ENCODE results near the gene LBH. TPM values are rescaled to one million over a fixed set of nuclear protein-coding genes. Genes with fewer than 3 reads are reported as not detected.
"Not testable (repeated sequence)": the region's sequence is repeated elsewhere in the genome, so short reads cannot be mapped to it uniquely, and the experiment has no call there.

The LBH gene
- total and polyA plus RNA-seq, 5 donors, result 12.4 to 31.3 (median 23.0) TPM

GRCh38 chr2:30269114-30269770 is 37.9 kb downstream of the LBH start:
- intact Hi-C loops (cut with DNase I); ATAC-seq; H3K9me3 ChIP-seq (ENCODE audit: control insufficient read depth, low read length); H3K4me3 ChIP-seq (ENCODE audit: low read length); H3K27ac ChIP-seq (ENCODE audit: low read length); H3K27me3 ChIP-seq (ENCODE audit: control insufficient read depth, insufficient read depth); DNase-seq: not testable (repeated sequence)
- H3K4me1 ChIP-seq (ENCODE audit: control insufficient read depth, insufficient read depth, low read length), result peaks cover 15% of the 10 kb centered on the region
- WGBS, result 97% methylated on average over 16 of the region's 16 CpGs

DNA sequence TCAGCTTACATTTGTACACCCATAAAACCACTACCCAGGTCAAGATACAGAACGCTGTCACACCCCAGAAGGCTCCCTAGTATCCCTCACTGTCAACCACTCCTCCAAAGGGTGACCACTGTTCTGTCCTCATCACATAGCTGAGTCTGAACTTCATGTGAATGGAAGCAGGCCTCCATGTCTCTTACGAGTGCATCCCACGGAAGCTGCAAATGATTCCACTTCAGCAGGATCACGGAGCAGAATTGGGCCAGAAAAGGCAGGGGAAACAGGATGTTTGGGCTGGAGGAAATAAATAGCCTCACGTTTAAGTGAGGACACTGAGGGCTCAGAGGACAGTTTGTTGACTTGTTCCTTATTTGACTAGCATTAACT is 38.4 kb downstream of the LBH start:
- Histone ChIP-seq H3K4me3 (ENCODE audit: low read length) (no peak overlapping the region), H3K27me3 (ENCODE audit: control insufficient read depth, insufficient read depth) (no peaks in the 10 kb centered on the region), H3K4me1 (ENCODE audit: control insufficient read depth, insufficient read depth, low read length) (peaks cover 15% of the 10 kb centered on the region), H3K9me3 (ENCODE audit: control insufficient read depth, low read length) (no peaks in the 10 kb centered on the region), H3K27ac (ENCODE audit: low read length) (no peak overlapping the region)
- no peak for DNase-seq
- WGBS, result 73% methylated on average over 5 of the region's 5 CpGs
- no peak for ATAC-seq
- intact Hi-C loops (cut with DNase I), result no loop called here

DNA sequence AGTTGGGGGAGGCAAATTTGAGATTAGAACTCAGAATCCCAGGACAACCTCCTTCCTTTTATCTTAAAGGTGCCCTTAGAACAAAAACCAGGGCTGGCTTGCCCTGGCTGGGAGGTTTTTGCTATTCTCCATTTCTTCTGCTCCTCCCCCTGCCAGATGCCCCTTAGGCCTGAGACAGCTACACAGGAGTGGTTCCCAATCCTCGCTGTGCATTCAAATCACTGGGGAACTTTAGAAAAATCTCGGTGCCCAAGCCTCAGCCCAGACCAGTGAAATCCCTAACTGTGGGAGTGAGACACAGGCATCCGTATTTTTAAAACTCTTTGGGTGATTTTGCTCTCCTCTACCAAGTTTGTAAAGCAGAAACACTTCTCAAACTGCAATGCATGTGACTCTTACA is 38.8 kb downstream of the LBH start:
- H3K4me1 ChIP-seq (ENCODE audit: control insufficient read depth, insufficient read depth, low read length), result peaks cover 15% of the 10 kb centered on the region
- intact Hi-C loops (cut with DNase I), result no loop called here
- DNase-seq, result no peak

DNA sequence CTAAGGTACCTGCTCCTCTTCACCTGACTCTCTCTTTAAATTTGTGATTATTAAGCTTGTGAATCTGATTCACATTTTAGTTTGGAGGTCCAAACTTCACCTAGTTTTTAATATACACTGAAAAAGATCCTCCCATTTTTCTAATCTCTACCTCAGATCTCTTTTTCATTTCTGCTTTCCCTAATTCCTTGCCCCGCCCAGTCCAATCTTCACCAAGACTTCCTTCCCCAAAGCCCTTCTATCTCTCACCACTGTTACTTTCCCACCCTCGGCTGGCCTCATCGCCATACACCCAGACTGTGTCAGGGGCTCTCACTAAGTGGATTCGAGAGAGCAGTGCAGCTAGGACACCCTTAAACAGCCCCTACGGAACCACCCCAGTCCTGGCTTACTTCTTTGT is 40.0 kb downstream of the LBH start:
- intact Hi-C loops (cut with DNase I), result no loop called here
- Histone ChIP-seq H3K4me1 (ENCODE audit: control insufficient read depth, insufficient read depth, low read length) (peaks cover 12% of the 10 kb centered on the region), H3K27me3 (ENCODE audit: control insufficient read depth, insufficient read depth) (no peaks in the 10 kb centered on the region), H3K9me3 (ENCODE audit: control insufficient read depth, low read length) (no peaks in the 10 kb centered on the region), H3K27ac (ENCODE audit: low read length) (no peak overlapping the region), H3K4me3 (ENCODE audit: low read length) (no peak overlapping the region)
- DNase-seq (no peak), ATAC-seq (no peak)
- WGBS, result 93% methylated on average over 5 of the region's 5 CpGs

More for the DNA sequence above, 38.8 kb downstream of the LBH start:
- Histone ChIP-seq H3K4me3 (ENCODE audit: low read length) (no peak overlapping the region), H3K27me3 (ENCODE audit: control insufficient read depth, insufficient read depth) (no peaks in the 10 kb centered on the region), H3K9me3 (ENCODE audit: control insufficient read depth, low read length) (no peaks in the 10 kb centered on the region), H3K27ac (ENCODE audit: low read length) (no peak overlapping the region)
- no peak for ATAC-seq
- WGBS, result 88% methylated on average over 3 of the region's 3 CpGs

GRCh38 chr2:30272286-30272685 is 41.0 kb downstream of the LBH start:
- 95% methylated on average over 8 of the region's 8 CpGs for WGBS
- intact Hi-C loops (cut with DNase I), result no loop called here

GRCh38 chr2:30272761-30273573 is 41.6 kb downstream of the LBH start:
- ATAC-seq (no peak), DNase-seq (no peak)
- peaks cover 11% of the 10 kb centered on the region for H3K4me1 ChIP-seq (ENCODE audit: control insufficient read depth, insufficient read depth, low read length)
- intact Hi-C loops (cut with DNase I), result no loop called here
- H3K9me3 ChIP-seq (ENCODE audit: control insufficient read depth, low read length), result no peaks in the 10 kb centered on the region
- 55% methylated on average over 5 of the region's 5 CpGs for WGBS
- H3K4me3 ChIP-seq (ENCODE audit: low read length), result no peak overlapping the region
- H3K27ac ChIP-seq (ENCODE audit: low read length), result no peak overlapping the region
- no peaks in the 10 kb centered on the region for H3K27me3 ChIP-seq (ENCODE audit: control insufficient read depth, insufficient read depth)

More at GRCh38 chr2:30272286-30272685, 41.0 kb downstream of the LBH start:
- ATAC-seq, result no peak
- H3K9me3 ChIP-seq (ENCODE audit: control insufficient read depth, low read length), result no peaks in the 10 kb centered on the region
- H3K4me3 ChIP-seq (ENCODE audit: low read length), result no peak overlapping the region
- no peak for DNase-seq
- no peak overlapping the region for H3K27ac ChIP-seq (ENCODE audit: low read length)
- H3K4me1 ChIP-seq (ENCODE audit: control insufficient read depth, insufficient read depth, low read length), result peaks cover 11% of the 10 kb centered on the region
- no peaks in the 10 kb centered on the region for H3K27me3 ChIP-seq (ENCODE audit: control insufficient read depth, insufficient read depth)

DNA sequence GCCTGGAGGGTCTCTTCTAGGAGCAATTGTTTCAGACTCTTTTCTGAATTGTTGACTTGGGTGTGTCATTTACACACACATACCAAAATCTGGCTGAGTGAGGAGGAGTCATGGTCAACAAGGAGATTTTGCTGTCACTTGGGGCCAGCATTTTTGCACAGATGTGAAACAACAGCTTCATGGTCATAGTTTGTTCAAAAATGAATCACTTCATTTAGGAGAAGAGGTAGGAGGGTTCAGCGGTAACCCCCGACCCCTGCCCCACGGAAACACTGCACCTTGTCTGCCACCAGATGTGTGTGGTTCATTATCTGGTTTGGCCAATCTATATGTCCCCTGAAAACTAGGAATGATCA is 42.2 kb downstream of the LBH start:
- DNase-seq (no peak), ATAC-seq (no peak)
- 92% methylated on average over 3 of the region's 3 CpGs for WGBS
- Histone ChIP-seq H3K4me3 (ENCODE audit: low read length) (no peak overlapping the region), H3K4me1 (ENCODE audit: control insufficient read depth, insufficient read depth, low read length) (peaks cover 7% of the 10 kb centered on the region), H3K27me3 (ENCODE audit: control insufficient read depth, insufficient read depth) (no peaks in the 10 kb centered on the region), H3K27ac (ENCODE audit: low read length) (no peak overlapping the region), H3K9me3 (ENCODE audit: control insufficient read depth, low read length) (no peaks in the 10 kb centered on the region)
- intact Hi-C loops (cut with DNase I), result no loop called here

DNA sequence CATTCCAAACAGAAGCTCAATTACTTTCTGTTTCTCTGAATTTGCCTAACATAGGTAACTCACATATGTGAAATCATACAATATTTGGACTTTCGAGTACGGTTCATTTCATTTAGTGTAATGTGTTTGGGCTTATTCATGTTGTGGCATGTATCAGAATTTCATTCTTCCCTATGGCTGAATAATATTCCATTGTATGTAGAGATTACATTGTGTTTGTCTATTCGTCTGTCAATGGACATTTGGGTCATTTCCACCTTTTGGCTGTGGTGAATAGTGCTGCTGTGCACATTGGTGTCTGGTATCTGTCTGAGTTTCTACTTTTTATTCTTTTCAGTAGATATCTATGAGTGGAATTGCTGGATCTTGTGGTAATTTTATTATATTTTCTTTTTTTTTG is 43.9 kb downstream of the LBH start:
- DNase-seq, result no peak
- Histone ChIP-seq H3K4me1 (ENCODE audit: control insufficient read depth, insufficient read depth, low read length) (peaks cover 4% of the 10 kb centered on the region), H3K4me3 (ENCODE audit: low read length) (no peak overlapping the region), H3K9me3 (ENCODE audit: control insufficient read depth, low read length) (no peaks in the 10 kb centered on the region), H3K27ac (ENCODE audit: low read length) (no peak overlapping the region), H3K27me3 (ENCODE audit: control insufficient read depth, insufficient read depth) (no peaks in the 10 kb centered on the region)
- intact Hi-C loops (cut with DNase I), result no loop called here
- WGBS, result 91% methylated on average over 3 of the region's 3 CpGs
- ATAC-seq, result no peak

GRCh38 chr2:30276455-30276911 is 45.1 kb downstream of the LBH start:
- Histone ChIP-seq H3K4me3 (ENCODE audit: low read length) (no peak overlapping the region), H3K27me3 (ENCODE audit: control insufficient read depth, insufficient read depth) (no peaks in the 10 kb centered on the region), H3K4me1 (ENCODE audit: control insufficient read depth, insufficient read depth, low read length) (peaks cover 4% of the 10 kb centered on the region), H3K9me3 (ENCODE audit: control insufficient read depth, low read length) (no peaks in the 10 kb centered on the region), H3K27ac (ENCODE audit: low read length) (no peak overlapping the region)
- intact Hi-C loops (cut with DNase I), result no loop called here
- DNase-seq (no peak), ATAC-seq (peak in 1 of 2 donors; percentile 17)
- WGBS, result 80% methylated on average over 4 of the region's 4 CpGs

DNA sequence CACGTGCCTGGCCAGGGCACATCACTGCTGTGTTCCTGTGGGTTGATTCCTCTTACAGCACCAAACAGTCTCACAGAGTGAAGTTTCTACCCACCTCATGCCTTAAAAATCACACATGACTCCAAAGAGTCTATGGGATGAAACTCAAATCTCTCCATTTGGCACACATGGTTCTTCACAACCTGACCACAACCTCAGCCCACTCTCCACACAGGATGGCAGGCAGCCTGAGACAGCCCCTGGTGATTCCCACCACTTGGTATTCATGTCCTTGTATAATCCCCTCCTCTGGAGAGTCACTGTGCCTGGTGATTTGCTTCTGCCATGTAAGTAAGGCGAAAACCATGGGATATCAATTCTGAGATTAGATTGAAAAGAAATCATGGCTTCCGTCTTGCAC is 46.2 kb downstream of the LBH start:
- DNase-seq (no peak), ATAC-seq (no peak)
- Histone ChIP-seq H3K27ac (ENCODE audit: low read length) (no peak overlapping the region), H3K4me3 (ENCODE audit: low read length) (no peak overlapping the region), H3K9me3 (ENCODE audit: control insufficient read depth, low read length) (no peaks in the 10 kb centered on the region), H3K27me3 (ENCODE audit: control insufficient read depth, insufficient read depth) (no peaks in the 10 kb centered on the region), H3K4me1 (ENCODE audit: control insufficient read depth, insufficient read depth, low read length) (peaks cover 4% of the 10 kb centered on the region)
- WGBS, result 97% methylated on average over 3 of the region's 3 CpGs
- intact Hi-C loops (cut with DNase I), result no loop called here

GRCh38 chr2:30278419-30278818 is 47.1 kb downstream of the LBH start:
- Histone ChIP-seq H3K4me1 (ENCODE audit: control insufficient read depth, insufficient read depth, low read length) (peaks cover 1% of the 10 kb centered on the region), H3K27me3 (ENCODE audit: control insufficient read depth, insufficient read depth) (no peaks in the 10 kb centered on the region), H3K9me3 (ENCODE audit: control insufficient read depth, low read length) (no peaks in the 10 kb centered on the region), H3K4me3 (ENCODE audit: low read length) (no peak overlapping the region), H3K27ac (ENCODE audit: low read length) (no peak overlapping the region)
- intact Hi-C loops (cut with DNase I), result no loop called here
- DNase-seq, result no peak
- no peak for ATAC-seq
- 83% methylated on average over 1 of the region's 1 CpG for WGBS

Measured in right cardiac atrium (tissue), 5 donors.